SK-N-SH treated with all-trans-retinoic acid at 6 μM for 48 hours (cell line): ENCODE measurements around the gene DDX10.

ENCODE experiments used
- ATAC-seq: fragments of 200-7000 bp; cut with Tn5 transposase; 3 replicates; pipeline ENCODE4 v1.9.1; 2020; ENCODE audit warnings: mild to moderate bottlenecking, moderate library complexity
- ARNTL ChIP-seq: fragments of 450-650 bp; formaldehyde crosslinking; IDR thresholded peaks from 2 replicates; pipeline ENCODE4 v1.5.0; 2020; ENCODE audit warnings: low read depth, mild to moderate bottlenecking, moderate library complexity, borderline replicate concordance
- CSDC2 ChIP-seq: fragments of 250-450 bp; sonication (Bioruptor Pico); IDR thresholded peaks from 2 replicates; pipeline ENCODE4 v1.5.0; 2020; ENCODE audit warnings: mild to moderate bottlenecking, moderate library complexity
- ESRRG ChIP-seq: fragments of 250-450 bp; sonication (Bioruptor Pico); IDR thresholded peaks from 2 replicates; pipeline ENCODE4 v1.6.1; 2021; ENCODE audit warnings: mild to moderate bottlenecking
- GLIS3 ChIP-seq: fragments of 250-450 bp; sonication (Bioruptor Pico); IDR thresholded peaks from 2 replicates; pipeline ENCODE4 v1.5.0; 2020; ENCODE audit warnings: mild to moderate bottlenecking, moderate library complexity
- ISL1 ChIP-seq: fragments of 250-450 bp; sonication (Bioruptor Pico); IDR thresholded peaks from 2 replicates; pipeline ENCODE4 v2.1.2; 2022; ENCODE audit warnings: mild to moderate bottlenecking, moderate library complexity
- OSR1 ChIP-seq: fragments of 250-450 bp; sonication (Bioruptor Pico); IDR thresholded peaks from 2 replicates; pipeline ENCODE4 v1.8.0; 2022; ENCODE audit warnings: moderate library complexity, mild to moderate bottlenecking, inconsistent platforms
- PPARA ChIP-seq: fragments of 250-450 bp; sonication (Bioruptor Pico); IDR thresholded peaks from 2 replicates; pipeline ENCODE4 v1.5.0; 2020; ENCODE audit warnings: mild to moderate bottlenecking, borderline replicate concordance
- RARB ChIP-seq: fragments of 250-450 bp; sonication (Bioruptor Pico); IDR thresholded peaks from 2 replicates; pipeline ENCODE4 v1.8.0; 2021; ENCODE audit warnings: mild to moderate bottlenecking, moderate library complexity
- SNAI2 ChIP-seq: fragments of 250-450 bp; sonication (Bioruptor Pico); IDR thresholded peaks from 2 replicates; pipeline ENCODE4 v1.5.0; 2020; ENCODE audit warnings: mild to moderate bottlenecking, moderate library complexity
- TCF4 ChIP-seq: fragments of 250-450 bp; sonication (Bioruptor Pico); IDR thresholded peaks from 2 replicates; pipeline ENCODE4 v1.8.0; 2021; ENCODE audit warnings: mild to moderate bottlenecking, moderate library complexity, borderline replicate concordance
- TOX ChIP-seq: fragments of 250-450 bp; sonication (Bioruptor Pico); IDR thresholded peaks from 2 replicates; pipeline ENCODE4 v1.8.0; 2021; ENCODE audit warnings: mild to moderate bottlenecking, moderate library complexity, borderline replicate concordance
- ZC3H10 ChIP-seq: fragments of 250-450 bp; sonication (Bioruptor Pico); IDR thresholded peaks from 2 replicates; pipeline ENCODE4 v1.5.1; 2021; ENCODE audit warnings: mild to moderate bottlenecking, moderate library complexity
- ZFP3 ChIP-seq: fragments of 250-450 bp; sonication (Bioruptor Pico); IDR thresholded peaks from 2 replicates; pipeline ENCODE4 v1.5.0; 2020; ENCODE audit warnings: mild to moderate bottlenecking, moderate library complexity
- TF ChIP-seq, protein P1 (sequence below): fragments of 250-450 bp; sonication (Bioruptor Pico); IDR thresholded peaks from 2 replicates; pipeline ENCODE4 v1.8.0; 2020; ENCODE audit warnings: mild to moderate bottlenecking, moderate library complexity, borderline replicate concordance
- TF ChIP-seq, protein P2 (sequence below): fragments of 250-450 bp; sonication (Bioruptor Pico); IDR thresholded peaks from 2 replicates; pipeline ENCODE4 v1.5.1; 2020; ENCODE audit warnings: low read depth, mild to moderate bottlenecking, moderate library complexity
- TF ChIP-seq, protein P3 (sequence below): fragments of 250-450 bp; sonication (Bioruptor Pico); IDR thresholded peaks from 2 replicates; pipeline ENCODE4 v1.5.1; 2021; ENCODE audit warnings: mild to moderate bottlenecking, moderate library complexity
- TF ChIP-seq, protein P4 (sequence below): fragments of 250-450 bp; sonication (Bioruptor Pico); IDR thresholded peaks from 2 replicates; pipeline ENCODE4 v1.8.0; 2021; ENCODE audit warnings: low read depth, mild to moderate bottlenecking, moderate library complexity, borderline replicate concordance
- TF ChIP-seq, protein P5 (sequence below): fragments of 250-450 bp; sonication (Bioruptor Pico); IDR thresholded peaks from 2 replicates; pipeline ENCODE4 v1.5.0; 2020; ENCODE audit warnings: mild to moderate bottlenecking, moderate library complexity

The DDX10 gene

DNA sequence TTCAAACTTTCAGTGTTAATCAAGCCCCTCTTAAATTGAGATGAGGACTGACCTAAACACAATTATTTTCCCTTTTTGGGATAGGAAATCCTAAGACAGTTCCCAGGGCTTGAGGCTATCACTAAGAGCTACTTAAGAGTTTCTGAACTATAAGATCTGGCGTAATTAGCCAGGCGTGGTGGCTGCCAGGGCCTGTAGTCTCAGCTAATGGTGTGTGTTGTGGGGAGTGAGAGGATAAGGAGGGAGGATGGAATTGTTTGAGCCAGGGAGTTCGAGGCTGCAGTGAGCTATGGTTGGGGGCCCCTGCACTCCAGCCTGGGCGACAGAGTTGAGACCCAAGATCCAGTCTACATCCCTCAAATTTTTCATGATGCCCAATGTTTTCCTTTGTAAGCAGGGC, 47.8 kb upstream of the DDX10 start:
- ATAC-seq, result no peak
- TF ChIP-seq TOX (CRISPR knock-in tag) (no peak), OSR1 (no peak), ESRRG (CRISPR knock-in tag) (no peak), PPARA (CRISPR knock-in tag) (no peak), RARB (CRISPR knock-in tag) (no peak), ZC3H10 (no peak), TCF4 (no peak), GLIS3 (CRISPR knock-in tag) (no peak), SNAI2 (CRISPR knock-in tag) (no peak), ISL1 (CRISPR knock-in tag) (no peak), CSDC2 (CRISPR knock-in tag) (no peak), ARNTL (CRISPR knock-in tag) (no peak), ZFP3 (CRISPR knock-in tag) (no peak)
- TF ChIP-seq, protein P1, sequence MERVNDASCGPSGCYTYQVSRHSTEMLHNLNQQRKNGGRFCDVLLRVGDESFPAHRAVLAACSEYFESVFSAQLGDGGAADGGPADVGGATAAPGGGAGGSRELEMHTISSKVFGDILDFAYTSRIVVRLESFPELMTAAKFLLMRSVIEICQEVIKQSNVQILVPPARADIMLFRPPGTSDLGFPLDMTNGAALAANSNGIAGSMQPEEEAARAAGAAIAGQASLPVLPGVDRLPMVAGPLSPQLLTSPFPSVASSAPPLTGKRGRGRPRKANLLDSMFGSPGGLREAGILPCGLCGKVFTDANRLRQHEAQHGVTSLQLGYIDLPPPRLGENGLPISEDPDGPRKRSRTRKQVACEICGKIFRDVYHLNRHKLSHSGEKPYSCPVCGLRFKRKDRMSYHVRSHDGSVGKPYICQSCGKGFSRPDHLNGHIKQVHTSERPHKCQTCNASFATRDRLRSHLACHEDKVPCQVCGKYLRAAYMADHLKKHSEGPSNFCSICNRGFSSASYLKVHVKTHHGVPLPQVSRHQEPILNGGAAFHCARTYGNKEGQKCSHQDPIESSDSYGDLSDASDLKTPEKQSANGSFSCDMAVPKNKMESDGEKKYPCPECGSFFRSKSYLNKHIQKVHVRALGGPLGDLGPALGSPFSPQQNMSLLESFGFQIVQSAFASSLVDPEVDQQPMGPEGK (CRISPR knock-in tag), result no peak
- TF ChIP-seq, protein P2, sequence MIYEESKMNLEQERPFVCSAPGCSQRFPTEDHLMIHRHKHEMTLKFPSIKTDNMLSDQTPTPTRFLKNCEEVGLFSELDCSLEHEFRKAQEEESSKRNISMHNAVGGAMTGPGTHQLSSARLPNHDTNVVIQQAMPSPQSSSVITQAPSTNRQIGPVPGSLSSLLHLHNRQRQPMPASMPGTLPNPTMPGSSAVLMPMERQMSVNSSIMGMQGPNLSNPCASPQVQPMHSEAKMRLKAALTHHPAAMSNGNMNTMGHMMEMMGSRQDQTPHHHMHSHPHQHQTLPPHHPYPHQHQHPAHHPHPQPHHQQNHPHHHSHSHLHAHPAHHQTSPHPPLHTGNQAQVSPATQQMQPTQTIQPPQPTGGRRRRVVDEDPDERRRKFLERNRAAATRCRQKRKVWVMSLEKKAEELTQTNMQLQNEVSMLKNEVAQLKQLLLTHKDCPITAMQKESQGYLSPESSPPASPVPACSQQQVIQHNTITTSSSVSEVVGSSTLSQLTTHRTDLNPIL (CRISPR knock-in tag), result no peak
- TF ChIP-seq, protein P3, sequence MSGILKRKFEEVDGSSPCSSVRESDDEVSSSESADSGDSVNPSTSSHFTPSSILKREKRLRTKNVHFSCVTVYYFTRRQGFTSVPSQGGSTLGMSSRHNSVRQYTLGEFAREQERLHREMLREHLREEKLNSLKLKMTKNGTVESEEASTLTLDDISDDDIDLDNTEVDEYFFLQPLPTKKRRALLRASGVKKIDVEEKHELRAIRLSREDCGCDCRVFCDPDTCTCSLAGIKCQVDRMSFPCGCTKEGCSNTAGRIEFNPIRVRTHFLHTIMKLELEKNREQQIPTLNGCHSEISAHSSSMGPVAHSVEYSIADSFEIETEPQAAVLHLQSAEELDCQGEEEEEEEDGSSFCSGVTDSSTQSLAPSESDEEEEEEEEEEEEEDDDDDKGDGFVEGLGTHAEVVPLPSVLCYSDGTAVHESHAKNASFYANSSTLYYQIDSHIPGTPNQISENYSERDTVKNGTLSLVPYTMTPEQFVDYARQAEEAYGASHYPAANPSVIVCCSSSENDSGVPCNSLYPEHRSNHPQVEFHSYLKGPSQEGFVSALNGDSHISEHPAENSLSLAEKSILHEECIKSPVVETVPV (CRISPR knock-in tag), result no peak
- TF ChIP-seq, protein P4, sequence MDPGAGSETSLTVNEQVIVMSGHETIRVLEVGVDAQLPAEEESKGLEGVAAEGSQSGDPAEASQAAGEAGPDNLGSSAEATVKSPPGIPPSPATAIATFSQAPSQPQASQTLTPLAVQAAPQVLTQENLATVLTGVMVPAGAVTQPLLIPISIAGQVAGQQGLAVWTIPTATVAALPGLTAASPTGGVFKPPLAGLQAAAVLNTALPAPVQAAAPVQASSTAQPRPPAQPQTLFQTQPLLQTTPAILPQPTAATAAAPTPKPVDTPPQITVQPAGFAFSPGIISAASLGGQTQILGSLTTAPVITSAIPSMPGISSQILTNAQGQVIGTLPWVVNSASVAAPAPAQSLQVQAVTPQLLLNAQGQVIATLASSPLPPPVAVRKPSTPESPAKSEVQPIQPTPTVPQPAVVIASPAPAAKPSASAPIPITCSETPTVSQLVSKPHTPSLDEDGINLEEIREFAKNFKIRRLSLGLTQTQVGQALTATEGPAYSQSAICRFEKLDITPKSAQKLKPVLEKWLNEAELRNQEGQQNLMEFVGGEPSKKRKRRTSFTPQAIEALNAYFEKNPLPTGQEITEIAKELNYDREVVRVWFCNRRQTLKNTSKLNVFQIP, result no peak
- TF ChIP-seq, protein P5, sequence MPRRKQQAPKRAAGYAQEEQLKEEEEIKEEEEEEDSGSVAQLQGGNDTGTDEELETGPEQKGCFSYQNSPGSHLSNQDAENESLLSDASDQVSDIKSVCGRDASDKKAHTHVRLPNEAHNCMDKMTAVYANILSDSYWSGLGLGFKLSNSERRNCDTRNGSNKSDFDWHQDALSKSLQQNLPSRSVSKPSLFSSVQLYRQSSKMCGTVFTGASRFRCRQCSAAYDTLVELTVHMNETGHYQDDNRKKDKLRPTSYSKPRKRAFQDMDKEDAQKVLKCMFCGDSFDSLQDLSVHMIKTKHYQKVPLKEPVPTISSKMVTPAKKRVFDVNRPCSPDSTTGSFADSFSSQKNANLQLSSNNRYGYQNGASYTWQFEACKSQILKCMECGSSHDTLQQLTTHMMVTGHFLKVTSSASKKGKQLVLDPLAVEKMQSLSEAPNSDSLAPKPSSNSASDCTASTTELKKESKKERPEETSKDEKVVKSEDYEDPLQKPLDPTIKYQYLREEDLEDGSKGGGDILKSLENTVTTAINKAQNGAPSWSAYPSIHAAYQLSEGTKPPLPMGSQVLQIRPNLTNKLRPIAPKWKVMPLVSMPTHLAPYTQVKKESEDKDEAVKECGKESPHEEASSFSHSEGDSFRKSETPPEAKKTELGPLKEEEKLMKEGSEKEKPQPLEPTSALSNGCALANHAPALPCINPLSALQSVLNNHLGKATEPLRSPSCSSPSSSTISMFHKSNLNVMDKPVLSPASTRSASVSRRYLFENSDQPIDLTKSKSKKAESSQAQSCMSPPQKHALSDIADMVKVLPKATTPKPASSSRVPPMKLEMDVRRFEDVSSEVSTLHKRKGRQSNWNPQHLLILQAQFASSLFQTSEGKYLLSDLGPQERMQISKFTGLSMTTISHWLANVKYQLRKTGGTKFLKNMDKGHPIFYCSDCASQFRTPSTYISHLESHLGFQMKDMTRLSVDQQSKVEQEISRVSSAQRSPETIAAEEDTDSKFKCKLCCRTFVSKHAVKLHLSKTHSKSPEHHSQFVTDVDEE (CRISPR knock-in tag), result no peak
- TF ChIP-seq, all 23 proteins: peak for 0

DNA sequence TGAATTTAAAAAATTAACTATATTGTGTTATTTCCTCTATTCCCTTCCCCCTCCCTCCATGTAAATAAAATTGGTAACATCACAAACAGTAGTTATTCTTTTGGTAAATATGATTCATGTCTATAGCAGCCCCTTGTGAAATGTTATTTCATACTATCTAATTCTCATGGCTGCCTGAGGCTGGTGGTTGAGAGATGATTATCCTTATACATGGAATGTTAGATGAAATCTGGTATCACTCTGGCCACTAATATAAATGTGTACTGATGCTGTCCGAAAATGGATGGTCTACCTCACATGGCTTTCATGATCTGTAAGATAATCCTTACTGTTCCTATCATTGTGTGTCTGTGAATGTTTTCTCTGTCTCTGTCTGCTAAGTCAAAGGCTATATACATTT, 46.3 kb upstream of the DDX10 start:
- no peak for ATAC-seq
- TF ChIP-seq, protein P1 (CRISPR knock-in tag), result no peak
- 0 out of 2 replicates have a peak, but pooled peaks have one; percentile 32 for TF ChIP-seq TCF4
- no peak for TF ChIP-seq ZFP3 (CRISPR knock-in tag)
- TF ChIP-seq ARNTL (CRISPR knock-in tag), result no peak
